GM12872 (cell line): ENCODE measurements around the gene PMM2.

Source experiments
- CTCF ChIP-seq: IDR thresholded peaks from 3 replicates; pipeline ENCODE4 v1.5.1; 2011; ENCODE audit warnings: low read depth, mild to moderate bottlenecking, low read length, moderate library complexity; ENCODE audit not compliant: insufficient read depth

The PMM2 gene

GRCh38 chr16:8761078-8761477 lies 36.6 kb upstream of the PMM2 start:
- no peak for TF ChIP-seq CTCF

GRCh38 chr16:8762254-8762653 lies 35.4 kb upstream of the PMM2 start:
- no peak for TF ChIP-seq CTCF

- TF ChIP-seq CTCF: no peak
These were observed 34.6 kb upstream of the PMM2 start for GRCh38 chr16:8763083-8763482.

- TF ChIP-seq CTCF: no peak
These were observed 33.7 kb upstream of the PMM2 start for GRCh38 chr16:8763899-8764298.

GRCh38 chr16:8764525-8765250 lies 33.0 kb upstream of the PMM2 start:
- TF ChIP-seq CTCF: no peak

GRCh38 chr16:8767176-8767575 lies 30.5 kb upstream of the PMM2 start:
- TF ChIP-seq CTCF: no peak

GRCh38 chr16:8768283-8768682 lies 29.4 kb upstream of the PMM2 start:
- no peak for TF ChIP-seq CTCF
